ENCODE results near the gene NELFCD.
"Not testable (repeated sequence)": the region's sequence is repeated elsewhere in the genome, so short reads cannot be mapped to it uniquely, and the experiment has no call there.

Gene NELFCD

DNA sequence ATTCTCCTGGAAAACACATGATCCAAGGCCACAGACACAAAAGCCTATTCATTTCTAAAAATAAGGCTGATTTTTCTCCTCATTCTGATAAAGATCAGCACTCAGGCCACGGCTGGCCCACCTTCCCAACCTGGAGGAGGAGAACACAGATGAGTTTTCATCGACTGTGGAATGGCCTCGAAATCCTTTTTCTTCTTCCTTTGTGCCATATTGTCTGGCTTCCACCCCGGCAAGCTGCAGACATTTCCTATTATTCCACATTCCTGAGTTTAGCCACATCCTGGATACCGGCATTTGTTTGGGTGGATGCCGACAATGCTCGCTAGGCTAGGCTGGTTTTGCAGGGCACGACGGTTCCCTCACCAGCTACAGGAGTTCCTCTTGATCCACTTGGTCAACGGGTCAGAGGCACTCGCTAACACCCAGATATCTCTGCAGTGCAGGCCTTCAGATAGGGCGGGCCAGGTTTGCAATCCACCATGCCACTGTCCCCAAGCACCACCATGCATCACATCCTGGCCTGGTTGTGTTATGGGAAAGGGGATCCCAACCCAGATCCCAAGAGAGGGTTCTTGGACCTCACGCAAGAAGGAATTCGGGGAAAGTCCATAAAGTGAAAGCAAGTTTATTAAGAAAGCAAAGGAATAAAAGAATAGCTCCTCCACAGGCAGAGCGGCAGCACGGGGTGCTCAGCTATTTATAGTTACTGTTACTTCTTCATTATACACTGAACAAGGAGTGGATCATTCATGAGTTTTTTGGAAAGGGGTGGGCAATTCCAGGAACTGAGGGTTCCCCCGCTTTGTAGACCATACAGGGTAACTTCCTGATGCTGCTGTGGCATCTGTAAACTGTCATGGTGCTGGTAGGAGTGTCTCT lies 30.2 kb downstream of the NELFCD start:
- DNase-seq: no peak

DNA sequence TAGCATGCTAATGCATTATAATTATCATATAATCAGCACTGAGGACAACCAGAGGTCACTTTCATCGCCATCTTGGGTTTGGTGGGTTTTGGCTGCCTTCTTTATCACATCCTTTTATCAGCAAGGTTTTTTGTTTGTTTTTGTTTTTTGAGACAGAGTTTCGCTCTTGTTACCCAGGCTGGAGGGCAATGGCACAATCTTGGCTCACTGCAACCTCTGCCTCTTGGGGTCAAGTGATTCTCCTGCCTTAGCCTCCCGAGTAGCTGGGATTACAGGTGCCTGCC lies 30.8 kb downstream of the NELFCD start:
- DNase-seq: not testable (repeated sequence)

DNA sequence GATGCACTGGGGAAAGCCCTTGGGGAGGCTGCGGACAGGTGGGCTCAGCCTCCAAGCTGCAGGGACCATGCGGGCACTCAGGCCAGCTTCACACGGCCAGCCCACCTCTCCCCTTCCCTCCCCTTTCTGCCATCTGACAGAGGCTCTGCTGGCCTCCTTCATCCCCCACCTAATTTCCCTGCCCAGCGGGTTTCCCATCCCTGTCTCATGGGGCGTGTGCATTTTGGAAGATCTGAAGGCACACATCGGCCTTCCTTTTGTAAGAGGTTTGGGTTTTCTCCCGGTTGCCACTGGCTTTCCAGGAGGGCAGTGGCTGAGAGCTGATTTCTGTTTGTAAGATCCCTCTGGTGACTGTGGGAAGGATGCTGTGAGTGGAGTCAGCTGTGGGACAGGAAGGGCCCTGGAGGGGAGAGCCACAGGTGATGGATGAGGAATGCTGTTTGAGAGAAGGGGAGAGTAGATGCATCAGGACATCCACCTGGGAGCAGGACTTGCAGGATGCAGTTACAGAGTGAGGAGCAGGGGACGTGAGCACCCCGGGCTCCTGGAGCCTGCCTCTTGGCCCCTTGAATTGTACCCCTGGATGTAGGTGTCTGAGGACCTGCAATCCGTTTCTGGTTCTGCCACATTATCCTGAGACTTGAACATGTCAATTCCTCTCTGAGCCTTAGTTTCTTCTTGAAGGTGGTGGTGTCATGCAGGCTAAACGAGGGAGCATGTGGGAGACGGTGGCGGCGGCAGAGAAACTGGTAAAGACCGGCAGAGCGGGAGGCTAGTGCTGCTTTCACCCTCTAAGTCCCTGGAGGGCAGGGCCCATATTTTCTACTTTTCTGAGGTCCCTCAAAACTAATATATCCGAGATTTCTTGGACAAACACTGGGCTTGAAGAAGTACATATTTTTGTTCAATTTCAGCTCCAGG lies 32.2 kb downstream of the NELFCD start:
- DNase-seq: no peak

DNA sequence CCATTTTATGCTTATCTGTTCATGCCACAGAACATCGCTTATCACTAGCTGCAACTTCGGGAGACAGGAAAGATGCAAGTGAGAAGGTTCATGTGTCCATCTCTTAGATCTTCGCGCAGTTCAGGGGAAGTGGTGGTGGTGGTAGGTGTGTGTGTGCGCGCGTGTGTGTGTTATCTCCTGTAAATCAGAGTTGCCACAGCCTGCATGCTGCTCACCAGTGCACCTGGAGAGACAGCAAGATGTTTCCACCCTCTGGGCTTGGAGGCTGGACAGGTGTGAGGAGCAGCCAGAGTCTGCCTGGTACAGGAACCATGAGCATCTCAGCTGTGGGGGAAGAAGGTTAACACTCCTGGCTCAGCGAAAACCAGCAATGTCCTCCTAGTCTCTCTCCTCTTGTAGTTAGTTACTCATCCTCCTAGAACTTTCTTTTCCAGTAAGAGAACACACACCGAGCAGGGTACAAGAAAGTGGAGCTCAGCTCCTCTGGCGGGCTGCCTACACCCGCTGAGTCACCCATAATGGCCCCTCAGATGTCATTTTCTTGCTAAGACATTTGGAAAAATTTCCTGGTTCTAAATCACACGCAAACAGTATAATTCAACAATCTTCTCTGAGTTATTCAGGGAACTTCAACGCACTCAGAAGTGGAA lies 33.0 kb downstream of the NELFCD start:
- no peak for DNase-seq

DNA sequence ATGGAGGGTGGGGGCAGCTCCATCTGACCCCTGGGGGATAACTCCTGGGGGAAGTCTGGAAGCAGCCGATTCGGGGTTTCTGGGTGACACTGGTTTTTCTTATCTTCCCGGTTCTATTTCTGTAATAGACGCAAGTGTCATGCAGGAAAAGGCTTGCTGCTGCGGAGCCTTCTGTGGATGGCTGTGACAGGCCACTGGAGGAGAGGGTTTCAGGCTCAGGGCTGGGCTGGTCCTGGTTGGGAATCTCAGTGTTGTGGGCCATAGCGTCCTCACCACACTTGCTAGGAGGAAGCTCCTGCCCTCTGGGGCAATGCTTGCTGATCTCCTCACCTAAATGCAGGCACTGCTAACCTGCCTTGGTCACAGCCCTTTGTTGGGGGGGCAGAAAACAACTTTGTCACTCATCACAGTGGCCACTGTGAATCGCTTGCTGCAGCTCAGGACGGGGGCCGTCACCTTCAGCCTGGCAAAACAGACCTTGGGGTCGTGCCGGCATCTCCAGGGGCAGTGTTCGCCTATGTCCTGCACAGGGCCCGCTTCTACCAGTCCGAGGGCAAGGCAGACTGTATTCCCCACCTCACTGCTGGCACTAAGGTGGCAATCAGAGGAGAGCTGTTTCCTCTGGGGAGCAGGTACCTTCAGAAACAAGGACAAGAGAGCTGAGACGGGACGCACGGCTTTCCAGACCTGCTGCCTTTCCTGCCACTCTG lies 33.8 kb downstream of the NELFCD start:
- no peak for DNase-seq

DNA sequence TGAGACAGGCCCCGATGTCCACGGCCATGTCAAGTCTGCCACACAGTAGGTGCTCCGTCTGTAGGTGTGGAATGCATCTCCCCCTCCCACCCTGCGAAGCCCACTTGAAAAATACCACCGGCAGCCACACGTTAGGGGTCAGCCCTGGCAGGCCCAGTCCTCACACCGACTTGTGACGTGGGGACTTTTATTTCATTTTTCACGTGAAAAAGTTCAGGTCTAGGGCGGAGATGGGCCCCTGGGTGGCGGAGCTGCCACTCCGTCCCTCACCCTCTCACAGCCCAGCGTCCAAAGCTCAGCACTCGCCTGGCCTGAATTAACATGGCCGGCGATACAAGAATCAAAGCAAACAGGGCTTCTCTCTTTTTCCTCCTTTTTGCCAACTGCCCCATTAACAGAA lies 34.4 kb downstream of the NELFCD start:
- DNase-seq: no peak

DNA sequence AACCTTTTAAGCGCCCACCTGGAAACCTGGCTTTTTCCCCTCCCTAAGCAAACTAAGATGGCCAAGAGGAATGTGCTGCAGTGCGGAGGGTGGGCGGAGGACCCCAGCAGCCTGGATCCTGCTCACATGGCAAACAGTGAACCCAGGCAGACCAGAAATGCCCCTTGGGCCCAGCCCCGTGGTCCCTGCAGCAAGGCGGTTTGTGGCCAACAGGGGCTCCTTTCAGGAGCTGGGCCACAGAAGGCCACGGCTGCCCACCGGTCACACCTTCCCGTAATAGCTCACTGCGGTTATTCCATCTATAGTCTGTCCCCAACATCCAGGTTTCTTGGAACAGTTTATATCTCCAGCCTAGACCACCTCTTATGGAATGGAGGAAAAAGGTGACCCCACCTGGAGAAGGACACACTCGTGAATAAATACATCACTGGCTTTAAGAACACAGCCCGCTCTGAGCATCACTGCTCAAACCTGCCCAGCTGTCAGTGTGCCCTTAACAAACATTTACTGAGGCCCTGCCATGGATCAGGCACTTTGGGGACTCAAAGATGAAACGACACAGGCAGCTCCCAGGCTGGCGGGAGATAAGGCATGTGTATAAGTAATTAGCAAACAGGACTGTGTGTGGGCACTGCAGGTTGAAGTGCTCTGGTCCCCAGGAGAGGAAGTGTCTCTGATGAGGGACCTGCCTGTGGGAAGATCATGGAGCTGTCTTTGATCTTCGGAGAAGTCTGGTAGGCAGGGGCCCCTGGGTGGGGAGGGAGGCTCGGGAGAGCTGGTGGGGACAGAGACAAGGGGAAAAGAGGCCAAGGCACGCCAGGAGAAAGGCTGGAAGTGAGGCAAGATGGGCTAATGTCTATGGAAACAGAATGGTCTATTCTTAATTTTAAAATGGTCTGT lies 35.0 kb downstream of the NELFCD start:
- no peak for DNase-seq

DNA sequence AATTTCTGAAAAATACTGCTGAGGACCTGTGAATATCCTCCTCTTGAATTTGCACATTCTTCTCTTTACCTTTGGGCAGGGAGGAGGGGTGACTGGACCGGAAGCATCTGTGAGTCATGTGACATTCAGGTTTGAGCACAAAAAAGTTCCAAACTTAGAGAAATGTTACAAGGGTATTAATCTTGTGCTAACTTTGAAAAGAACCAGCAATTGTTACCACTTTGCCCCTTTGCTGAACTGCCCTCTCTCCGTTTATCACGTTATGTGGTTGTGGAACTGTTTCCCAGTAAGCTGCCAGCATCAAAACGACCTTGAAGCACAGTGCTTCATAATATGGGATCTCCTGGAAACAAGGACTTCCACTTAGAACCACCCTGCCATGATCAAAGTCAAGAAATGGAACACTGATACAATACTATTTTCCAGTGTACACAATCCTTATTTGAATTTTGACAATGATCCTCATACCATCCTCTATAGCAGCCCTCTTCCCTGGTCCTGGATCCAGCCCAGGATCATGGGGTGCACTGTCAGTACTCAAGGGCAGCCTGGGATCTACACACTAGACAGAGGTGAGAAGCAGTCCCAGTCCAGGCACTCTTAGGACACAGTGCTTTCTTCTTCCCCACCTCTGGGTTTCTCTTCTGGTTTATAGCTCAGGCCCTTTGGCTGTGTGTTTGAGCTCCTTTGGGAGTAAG lies 35.9 kb downstream of the NELFCD start:
- DNase-seq: no peak

DNA sequence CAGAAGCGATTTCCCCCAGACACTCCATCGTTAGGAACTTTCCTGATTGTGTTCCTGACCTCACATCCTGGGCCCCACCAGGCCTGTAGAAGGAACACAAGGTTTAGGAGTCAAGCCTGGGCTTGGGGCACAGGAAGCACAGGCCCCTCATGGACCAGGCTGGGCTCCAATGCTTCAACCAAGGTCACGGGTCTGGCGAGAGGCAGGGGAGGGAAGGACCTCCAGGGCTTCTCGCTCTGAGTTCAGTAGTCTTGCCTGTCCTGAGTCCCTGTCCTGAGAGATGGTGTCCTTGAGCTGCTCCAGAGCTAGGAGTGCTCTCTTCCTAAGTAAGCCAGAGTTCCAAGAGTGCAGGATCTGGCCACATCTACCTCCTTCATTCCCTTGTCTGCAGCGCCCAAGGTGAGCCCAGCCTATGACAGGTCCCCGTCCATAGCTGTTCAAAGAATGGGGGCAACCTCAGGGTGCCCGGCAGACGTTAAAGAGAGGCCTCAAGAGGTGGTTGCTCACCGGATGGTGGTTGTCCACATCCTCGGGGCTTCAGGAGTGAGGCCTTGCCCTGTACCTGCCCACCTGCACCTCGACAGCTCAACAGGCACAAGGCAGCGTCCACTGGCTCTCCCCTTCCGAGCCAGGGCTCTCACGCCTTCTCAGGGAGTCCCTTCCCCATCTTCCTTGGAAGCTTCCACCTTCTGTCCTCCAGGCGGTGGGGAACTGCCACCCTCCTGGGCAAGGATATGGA lies 36.6 kb downstream of the NELFCD start:
- DNase-seq: no peak

DNA sequence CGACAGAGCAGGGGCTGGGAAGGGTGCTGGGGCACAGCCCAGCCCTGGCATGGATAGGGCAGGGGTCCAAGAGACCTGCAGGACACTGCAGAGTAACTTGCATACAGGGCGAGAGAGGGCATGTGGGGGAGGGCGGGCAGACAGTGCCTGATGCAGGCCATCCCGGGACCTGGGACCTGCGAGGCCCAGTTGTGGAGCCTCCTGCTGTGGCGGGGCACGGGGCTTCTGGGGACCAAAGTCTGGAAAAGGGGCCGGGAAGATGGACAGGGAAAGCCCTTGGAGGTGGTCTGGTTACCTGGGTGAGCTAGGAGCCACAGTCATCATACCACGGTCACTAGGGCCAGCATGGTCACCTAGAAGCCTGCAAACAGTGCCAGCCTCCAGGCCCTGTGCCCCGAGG lies 37.8 kb downstream of the NELFCD start:
- DNase-seq: no peak

DNA sequence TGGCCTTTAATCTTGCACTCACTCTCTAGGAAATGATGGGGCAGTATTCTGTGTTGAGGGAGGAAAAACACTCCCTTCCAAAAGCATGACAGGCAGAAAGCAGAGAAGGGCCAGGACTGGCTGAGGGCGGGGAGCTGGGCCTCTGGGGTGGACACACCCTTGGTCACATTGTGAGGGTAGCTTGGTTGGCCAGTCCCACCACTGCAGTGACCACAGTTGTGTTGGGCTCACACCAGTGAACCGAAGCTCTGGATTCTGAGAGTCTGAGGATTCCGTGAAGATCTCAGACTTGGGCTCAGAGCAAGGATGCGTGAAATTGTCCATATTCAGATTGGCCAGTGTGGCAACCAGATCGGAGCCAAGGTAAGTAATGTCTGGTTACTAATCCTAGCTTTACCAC lies 38.2 kb downstream of the NELFCD start, which contains the start of gene TUBB1:
TUBB1 (plus strand) TSS at position 213 of the 400 bp plus-strand sequence; CDS start at position 307, 94 bp downstream.
- no peak for DNase-seq

DNA sequence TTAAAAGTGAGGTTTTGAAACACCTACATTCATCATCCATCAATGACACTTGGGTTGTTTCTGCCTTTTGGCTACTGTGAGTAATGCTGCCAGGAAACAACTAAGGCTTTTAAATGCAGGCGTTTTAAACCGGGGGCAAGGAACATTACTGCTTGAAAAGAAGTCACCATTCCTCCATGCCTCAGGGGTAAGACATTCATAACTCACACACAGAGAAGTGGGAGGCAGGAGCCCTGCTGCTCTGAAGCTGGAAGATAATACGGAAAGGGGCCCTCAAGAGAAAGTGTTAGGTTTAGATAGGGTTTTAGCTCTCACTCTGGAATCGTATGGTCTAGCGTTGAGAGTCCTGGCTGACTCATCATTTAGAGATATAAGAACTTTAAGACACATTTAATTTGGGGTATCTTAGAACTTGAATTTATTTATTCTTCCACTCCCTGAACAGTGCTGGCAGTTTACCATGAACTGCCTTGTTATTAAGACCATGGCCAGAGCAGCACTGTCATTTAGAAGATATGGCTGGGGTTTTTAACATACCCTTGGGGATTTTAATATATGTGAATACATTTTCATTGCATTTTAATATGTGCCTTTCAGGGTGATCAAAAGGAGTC lies 40.0 kb downstream of the NELFCD start:
- DNase-seq: no peak

DNA sequence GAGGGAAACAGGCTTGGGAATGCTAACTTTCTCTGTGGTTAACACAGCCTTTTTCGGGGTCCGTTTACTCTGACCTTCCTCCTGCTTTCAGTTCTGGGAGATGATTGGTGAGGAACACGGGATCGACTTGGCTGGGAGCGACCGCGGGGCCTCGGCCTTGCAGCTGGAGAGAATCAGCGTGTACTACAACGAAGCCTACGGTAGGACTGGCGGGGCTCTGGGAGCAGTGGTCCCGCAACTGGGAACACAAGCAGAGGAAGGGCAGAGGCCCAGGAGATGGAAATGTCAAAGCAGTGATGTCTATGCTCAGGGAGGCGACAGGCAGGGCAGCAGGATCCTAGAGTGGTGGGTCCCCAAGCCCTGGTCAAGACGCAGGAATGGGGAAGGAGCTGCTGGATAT lies 41.7 kb downstream of the NELFCD start:
- no peak for DNase-seq

DNA sequence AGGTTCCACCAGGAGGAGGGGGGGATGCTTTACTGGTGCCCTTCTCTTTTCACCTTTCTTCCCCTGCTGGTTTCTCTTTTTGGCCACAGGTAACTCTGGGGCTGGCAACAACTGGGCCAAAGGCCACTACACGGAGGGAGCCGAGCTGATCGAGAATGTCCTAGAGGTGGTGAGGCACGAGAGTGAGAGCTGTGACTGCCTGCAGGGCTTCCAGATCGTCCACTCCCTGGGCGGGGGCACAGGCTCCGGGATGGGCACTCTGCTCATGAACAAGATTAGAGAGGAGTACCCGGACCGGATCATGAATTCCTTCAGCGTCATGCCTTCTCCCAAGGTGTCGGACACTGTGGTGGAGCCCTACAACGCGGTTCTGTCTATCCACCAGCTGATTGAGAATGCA lies 42.6 kb downstream of the NELFCD start:
- DNase-seq: no peak

DNA sequence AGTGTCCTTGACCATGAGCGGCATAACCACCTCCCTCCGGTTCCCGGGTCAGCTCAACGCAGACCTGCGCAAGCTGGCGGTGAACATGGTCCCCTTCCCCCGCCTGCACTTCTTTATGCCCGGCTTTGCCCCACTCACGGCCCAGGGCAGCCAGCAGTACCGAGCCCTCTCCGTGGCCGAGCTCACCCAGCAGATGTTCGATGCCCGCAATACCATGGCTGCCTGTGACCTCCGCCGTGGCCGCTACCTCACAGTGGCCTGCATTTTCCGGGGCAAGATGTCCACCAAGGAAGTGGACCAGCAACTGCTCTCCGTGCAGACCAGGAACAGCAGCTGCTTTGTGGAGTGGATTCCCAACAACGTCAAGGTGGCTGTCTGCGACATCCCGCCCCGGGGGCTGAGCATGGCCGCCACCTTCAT lies 43.1 kb downstream of the NELFCD start:
- no peak for DNase-seq

DNA sequence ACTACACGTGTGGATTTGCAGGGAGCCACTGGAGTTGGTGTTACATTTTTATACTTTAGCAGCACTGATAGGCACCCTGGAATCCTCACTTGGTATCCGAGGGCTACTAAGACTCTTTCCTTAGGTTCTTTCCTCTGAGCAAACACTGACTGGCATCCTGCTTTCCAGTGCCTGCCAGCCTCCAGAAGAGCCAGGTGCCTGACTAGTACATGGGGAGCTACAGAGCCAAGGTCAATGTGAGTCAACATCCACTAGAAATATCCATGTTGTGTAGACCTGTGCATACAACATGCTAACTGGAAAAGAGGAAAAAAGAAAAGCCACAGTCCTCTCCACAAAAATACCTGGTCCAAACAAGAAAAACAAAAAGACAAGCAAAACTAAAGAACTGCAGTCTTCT lies 44.0 kb downstream of the NELFCD start:
- no peak for DNase-seq

DNA sequence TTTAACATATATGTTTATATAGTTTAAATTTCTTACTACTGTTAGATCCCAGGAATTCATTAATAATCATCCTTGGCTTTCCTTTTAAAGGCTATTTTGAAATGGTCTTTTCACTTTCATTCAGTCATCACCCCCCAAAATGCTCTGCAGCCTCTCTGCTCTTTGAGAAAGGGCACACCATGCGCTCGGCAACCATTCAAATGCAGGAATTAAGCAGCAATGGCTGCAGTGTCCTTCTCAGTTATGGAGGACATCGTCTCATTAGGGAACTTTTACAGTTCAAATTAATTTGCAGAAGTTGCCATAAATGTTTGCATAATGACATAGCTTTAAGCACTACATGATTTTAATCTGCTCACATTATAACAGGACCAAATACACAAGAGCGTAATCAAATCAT lies 44.5 kb downstream of the NELFCD start:
- no peak for DNase-seq

DNA sequence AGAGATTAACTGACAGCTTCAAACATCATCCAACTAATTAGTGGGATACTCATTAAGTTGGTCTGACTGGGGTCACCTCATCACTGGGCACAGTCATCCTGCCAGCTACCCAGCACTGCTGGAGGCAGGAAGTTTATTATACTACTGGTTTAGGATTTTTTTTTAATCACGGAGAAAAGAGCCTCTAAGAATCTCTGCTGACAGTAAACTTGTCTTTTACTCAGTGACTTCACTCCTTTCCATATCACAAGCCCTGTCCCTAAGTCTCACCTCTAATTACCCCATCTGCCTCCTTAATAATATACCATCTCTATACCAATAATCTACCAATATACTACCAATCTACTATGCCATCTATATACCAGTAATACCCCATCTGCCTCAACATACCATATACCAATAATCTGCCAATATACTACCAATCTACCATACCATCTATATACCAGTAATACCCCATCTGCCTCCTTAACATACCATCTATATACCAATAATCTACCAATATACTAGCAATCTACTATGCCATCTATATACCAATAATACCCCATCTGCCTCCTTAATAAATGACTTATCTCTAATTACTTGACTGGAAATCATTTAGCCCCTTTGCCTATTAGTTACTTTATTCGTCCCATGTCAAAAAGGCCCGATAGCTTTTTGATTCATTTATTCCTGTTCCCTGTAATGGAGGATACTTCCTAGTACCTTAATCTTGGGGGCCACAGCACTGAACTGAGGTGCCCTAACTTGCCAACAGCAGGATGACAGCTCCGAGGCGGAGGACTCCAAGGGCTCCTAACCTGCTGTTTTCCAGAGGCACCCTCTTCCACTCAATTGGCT lies 46.1 kb downstream of the NELFCD start:
- DNase-seq: no peak

DNA sequence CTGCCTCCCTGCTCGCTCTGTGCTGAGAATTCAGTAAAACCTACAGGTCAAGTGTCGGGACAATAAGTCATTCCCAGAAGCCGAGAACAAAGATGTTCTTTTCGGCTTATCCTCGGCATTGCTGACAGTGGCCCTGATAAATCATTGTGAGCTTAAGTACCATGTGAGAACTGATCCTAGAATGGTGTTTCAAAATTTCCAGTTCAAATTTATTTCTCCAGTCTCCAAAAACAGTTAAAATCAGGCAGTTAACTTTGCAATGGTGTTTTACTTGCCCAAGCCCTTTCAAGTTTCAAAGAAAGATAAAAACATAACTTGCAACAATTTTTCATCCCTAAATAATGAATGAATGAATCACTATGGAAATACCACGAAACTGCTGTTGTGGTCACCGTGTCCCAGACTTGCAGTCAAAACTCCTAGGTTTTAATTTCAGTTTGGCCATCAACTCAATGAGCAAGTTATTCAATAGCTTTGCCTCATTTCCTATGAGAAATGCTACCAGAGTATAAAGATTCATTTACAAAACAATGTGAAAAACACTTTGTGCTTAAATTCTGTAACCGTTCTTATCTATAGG lies 46.8 kb downstream of the NELFCD start:
- no peak for DNase-seq

Data from midbrain (tissue), 1 donor.